ENCODE data around the gene RPL10A.

The RPL10A gene

DNA sequence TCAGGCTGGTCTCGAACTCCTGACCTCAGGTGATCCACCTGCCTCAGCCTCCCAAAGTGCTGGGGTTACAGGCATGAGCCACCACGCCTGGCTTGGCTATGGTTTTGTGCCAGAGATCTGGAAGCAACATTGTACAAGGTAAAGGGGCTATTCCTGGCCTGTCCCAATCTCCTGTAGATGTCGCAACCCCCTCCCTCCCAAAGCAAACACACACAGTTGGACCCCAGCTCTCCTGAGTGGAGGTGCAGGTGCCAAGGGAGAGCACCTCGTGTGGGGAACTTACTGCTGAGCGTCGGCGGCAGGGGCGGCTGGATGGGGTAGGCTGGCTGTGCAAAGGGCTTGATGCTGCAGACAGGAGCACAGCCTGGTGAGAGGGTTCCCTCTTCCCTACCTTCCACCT, 8.8 kb downstream of the RPL10A start:
- no peak for DNase-seq

DNA sequence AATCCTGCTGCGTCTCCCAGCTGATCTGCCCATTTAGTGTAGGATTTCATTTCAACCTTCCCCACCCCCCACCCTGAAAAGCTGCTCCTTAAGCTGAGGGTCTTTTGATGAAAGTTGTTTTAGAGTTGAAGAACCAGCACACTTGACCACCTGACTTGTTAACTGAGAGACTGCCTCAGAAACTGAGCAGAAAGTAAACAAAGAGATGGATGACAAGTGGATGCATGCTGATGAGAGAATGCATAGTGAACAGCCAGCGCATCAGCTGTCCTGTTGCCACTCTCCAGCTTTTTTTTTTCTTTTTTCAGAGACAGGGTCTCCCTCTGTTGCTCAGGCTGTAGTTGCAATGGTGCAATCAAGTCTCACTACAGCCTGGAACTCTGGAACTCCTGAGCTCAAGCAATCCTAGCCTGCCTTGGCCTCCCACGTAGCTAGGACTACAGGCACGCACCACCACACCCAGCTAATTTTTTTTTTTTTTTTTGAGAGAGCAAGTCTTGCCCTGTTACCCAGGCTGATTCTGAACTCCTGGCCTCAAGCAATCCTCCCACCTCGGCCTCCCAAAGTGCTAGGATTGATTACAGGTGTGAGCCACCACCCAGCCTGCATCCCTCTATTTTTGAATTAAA, 9.5 kb downstream of the RPL10A start:
- no peak for DNase-seq

- DNase-seq: no peak
These were observed 10.1 kb downstream of the RPL10A start for GRCh38 chr6:35478259-35478658.

- DNase-seq: no peak
These were observed 12.0 kb downstream of the RPL10A start for GRCh38 chr6:35480176-35480575.

GRCh38 chr6:35481226-35481625, 13.0 kb downstream of the RPL10A start:
- DNase-seq: no peak

GRCh38 chr6:35483062-35483461, 14.9 kb downstream of the RPL10A start:
- no peak for DNase-seq

DNA sequence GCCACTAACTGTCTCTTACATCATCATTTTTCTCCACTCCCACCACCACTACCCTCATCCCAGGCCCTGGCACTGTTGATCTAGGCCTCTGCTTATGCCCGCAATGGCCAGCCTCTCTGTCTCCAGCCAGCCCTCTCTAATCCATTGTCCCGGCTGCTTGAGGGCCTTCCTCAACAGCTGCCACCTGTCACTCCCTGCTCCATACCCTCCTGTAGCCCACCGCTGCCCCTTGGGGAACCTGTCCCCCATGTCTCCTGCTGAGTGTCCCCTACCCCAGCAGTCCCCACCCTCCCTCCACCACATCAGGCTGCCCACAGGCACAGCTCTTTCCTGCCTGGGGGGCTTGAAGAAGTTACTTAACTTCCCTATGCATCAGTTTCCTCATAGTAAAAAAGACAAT, 15.3 kb downstream of the RPL10A start:
- no peak for DNase-seq

- DNase-seq: no peak
These were observed 15.9 kb downstream of the RPL10A start for GRCh38 chr6:35483893-35484645.

- no peak for DNase-seq
These were observed 16.8 kb downstream of the RPL10A start for GRCh38 chr6:35484921-35485392.

DNA sequence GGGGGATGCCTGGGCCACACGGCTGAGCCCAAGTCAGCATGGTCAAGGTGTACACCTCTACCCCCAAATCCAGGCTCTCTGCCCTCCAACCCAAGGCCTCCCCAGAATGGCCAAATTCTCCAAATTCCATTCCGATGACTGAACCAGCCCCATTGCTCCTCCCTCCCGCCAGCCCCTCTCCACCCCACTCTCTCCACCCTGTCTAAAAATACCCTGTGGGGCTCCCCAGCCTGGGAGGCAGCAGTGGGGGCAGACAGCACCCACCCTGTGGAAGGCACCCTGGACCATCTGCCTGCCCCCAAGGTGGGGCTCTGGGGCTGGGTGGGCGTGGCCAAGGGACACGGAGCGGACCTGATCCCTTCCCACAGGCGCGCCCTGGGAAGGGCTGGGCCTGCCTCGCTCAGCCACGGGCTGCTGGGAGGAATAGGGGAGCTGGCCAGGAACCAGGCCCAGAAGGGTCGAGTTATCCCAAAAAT, 17.2 kb downstream of the RPL10A start:
- DNase-seq: no peak

DNA sequence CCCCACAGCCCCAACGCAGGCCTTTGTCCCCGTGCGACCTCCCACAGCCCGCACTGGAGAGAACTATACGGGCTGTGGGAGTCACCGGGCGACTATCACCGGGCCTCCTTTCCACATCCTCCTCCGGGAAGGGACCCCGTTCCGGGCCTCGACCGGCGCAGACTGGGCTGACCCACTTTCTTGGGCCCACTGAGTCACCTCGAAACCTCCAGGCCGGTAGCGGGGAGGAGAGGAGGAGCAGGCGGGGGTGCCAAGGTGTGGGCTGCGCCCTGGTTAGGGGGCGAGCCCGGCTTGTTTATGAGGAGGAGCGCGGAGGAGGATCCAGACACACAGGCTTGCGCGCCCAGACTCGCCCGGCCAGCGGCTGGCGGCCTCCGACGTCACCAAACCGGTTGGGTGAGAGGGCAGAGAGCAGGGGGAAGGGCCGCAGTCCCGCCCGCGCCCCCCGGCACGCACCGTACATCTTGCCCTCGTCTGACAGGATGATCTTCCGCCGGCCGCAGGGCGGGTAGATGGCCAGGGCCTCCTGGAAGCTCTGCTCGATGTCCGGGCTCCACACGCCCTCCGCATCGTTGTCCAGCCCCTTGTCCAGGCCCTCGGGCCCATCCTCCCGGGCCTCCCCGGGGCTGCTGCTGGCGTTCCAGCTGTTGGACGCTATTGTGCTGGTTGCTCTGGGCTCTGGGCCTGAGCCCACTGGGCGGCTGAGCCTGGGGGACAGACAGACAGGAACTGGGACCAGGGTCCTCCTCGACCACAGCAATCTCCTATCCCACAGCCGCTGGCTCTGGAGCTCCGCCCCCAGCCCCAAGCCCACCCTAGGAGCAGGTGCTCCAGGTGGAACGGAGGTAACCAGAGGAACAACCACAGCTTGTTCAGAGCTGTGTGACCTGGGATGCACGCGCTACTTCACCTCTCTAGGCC, 18.1 kb downstream of the RPL10A start:
- DNase-seq: no peak

GRCh38 chr6:35487658-35488516, 19.7 kb downstream of the RPL10A start:
- DNase-seq: no peak

GRCh38 chr6:35488517-35488862, 20.3 kb downstream of the RPL10A start:
- no peak for DNase-seq

DNA sequence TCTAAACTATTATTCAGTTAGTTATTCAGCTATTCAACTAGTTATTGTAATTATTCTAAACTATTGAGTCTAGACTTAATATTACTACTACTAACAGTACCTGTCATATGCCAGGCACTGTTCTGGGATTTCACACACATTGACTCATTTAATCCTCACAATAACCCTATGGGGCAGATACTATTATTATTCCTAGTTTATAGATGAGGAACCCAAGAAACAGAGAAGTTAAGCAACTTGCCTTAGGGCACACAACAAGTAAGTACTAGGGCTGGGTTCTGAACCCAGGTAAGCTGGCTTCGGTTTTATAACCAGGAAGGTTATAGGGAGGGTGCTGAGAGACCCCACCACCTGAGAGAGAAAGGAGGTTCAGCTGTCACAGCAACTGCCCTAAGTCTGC, 20.9 kb downstream of the RPL10A start:
- DNase-seq: no peak

- no peak for DNase-seq
These were observed 22.0 kb downstream of the RPL10A start for GRCh38 chr6:35489995-35490791.

DNA sequence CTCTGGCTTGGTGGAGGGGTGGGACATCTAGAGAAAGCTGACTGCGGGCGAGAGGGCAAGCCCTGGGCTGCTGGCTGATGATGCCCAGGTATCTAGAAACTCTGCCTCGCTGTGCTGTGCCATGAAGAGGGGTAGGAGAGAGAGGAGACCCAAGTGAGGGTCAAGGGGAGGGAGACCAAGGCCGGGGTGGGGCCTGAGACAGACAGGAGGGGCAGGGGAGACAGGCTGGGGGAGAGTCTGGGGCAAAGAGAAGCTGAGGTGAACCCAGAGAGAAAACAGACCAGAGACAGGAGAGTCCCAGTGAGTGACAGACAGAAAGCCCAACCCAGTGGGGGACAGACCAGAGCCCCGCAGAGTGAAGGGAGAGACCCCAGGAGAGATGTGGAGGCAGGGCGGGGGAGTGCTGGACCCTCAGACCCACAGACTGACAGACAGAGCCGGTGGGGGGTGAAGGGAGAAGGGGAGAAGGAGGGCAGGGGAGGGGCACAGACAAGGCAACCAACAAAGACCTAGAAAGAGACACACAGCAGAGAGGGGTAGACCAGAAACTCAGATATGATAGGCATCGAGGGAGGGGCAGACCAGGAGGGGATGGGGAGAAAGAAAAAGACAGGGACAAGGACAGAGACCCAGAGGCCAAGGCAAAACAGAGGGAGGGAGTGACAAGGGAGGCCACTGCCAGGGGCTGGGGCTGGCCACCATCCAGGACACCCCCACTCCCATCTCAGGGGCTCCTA, 22.8 kb downstream of the RPL10A start:
- DNase-seq: no peak

DNA sequence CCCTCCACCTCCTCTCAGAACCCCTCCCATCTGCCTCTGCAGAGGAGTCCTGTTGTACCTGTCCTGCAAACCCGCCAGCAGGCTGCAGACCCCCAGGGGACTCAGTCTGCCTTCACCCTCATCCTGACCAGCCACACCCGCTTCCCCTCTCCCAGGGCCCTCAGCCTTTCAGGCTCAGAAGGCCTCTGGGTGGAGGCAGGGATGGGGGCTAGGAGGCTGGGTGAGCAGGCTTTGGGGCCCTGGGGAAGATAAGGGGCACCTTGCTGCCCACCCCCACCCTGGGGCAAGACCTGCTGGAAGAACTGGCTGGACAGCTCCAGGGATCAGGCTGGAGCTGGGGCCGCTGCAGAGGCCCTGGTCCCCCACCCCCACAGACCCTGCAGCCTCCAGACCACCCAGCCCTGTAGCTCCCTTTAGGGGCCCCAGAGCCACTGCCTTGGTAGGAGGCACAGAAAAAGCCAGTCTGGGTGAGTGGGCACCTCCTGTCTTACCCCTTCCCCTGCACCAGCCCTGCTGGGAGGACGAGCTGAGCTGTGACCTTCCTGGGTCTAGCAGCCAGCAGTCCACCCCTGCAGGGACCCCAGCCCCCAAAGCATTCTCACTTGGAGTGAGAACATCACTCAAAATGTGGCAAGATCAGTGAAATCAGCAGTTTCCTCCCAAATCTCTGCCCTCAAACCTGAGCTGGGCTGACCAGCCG, 23.5 kb downstream of the RPL10A start:
- no peak for DNase-seq

DNA sequence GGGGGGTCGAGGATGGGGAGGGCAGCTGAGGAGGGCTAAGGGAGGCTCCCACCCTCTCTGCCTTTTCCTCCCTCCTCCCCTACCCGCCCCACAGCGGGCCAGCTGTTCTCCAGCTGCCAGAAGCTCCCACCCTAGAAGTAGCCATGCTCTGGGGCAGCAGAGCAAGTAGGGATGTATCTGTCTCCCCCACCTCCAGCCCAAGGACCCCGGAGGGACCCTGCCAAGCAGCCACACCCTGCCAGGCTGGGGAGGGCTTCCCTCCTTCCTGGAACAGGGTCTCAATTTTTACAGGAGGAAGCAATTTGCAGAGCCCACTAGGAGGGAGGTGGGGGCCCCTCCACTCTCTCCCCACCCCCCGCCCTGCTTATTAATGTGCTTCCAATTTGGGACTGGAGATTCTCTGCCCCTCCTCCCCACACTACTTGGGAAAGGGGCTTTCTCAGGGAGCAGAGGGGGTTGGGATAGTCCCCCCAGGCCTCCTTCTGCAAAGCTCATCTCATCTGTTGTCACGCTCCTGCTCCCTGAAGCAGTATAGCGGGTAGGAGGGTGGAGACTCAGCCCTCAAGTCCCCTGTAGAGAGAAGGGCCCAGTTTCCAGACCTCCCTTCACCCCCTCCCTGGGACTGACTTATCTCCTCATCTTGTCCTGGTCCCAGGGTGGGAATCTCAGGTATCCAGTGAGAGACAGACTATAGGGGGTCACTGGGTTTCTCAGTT, 24.2 kb downstream of the RPL10A start:
- DNase-seq: no peak

- no peak for DNase-seq
These were observed 24.7 kb downstream of the RPL10A start for GRCh38 chr6:35492974-35493284.

All from activated CD4-positive, alpha-beta T cell treated with anti-CD3 and anti-CD28 coated beads for 4 hours (primary cell).